AG10803 (cell line): ENCODE results near the gene SNX6.
A peak's percentile ranks its signal among the peaks of the same experiment; 100 is the strongest.

Source experiments
- DNase-seq: peaks from one replicate; pipeline ENCODE4 v3.0.0; 2010; ENCODE audit warnings: low read depth
- H3K4me3 ChIP-seq: 2 replicates; pipeline ENCODE4 v1.5.1; 2011; ENCODE audit warnings: mild to moderate bottlenecking, low read length, control low read depth
- CTCF ChIP-seq: conservative IDR thresholded peaks from 2 replicates; pipeline ENCODE4 v1.5.1; 2011; ENCODE audit warnings: mild to moderate bottlenecking, low read length, control low read depth, inconsistent platforms

Gene SNX6

GRCh38 chr14:34596891-34597290, 33.1 kb downstream of the SNX6 start:
- H3K4me3 ChIP-seq, result no peak overlapping the region
- TF ChIP-seq CTCF, result no peak
- DNase-seq, result no peak

- no peak overlapping the region for H3K4me3 ChIP-seq
- peak; percentile 49 for DNase-seq
- no peak for TF ChIP-seq CTCF
These were observed 36.1 kb downstream of the SNX6 start for GRCh38 chr14:34593740-34594375.

- H3K4me3 ChIP-seq, result no peak overlapping the region
- no peak for TF ChIP-seq CTCF
These were observed 37.3 kb downstream of the SNX6 start for GRCh38 chr14:34592623-34593022.

GRCh38 chr14:34583525-34583924, 46.4 kb downstream of the SNX6 start:
- no peak for TF ChIP-seq CTCF
- DNase-seq, result no peak
- H3K4me3 ChIP-seq, result no peak overlapping the region

More at GRCh38 chr14:34592623-34593022, 37.3 kb downstream of the SNX6 start:
- DNase-seq, result no peak

- no peak overlapping the region for H3K4me3 ChIP-seq
- DNase-seq, result no peak
- no peak for TF ChIP-seq CTCF
These were observed 47.7 kb downstream of the SNX6 start for GRCh38 chr14:34582117-34582680.

- DNase-seq, result no peak
- TF ChIP-seq CTCF, result no peak
- H3K4me3 ChIP-seq, result no peak overlapping the region
These were observed 49.6 kb downstream of the SNX6 start for GRCh38 chr14:34580381-34580780.

GRCh38 chr14:34571771-34572170, 58.2 kb downstream of the SNX6 start:
- H3K4me3 ChIP-seq, result no peak overlapping the region
- no peak for TF ChIP-seq CTCF
- DNase-seq, result no peak
